GM23248 (cell line): Measurements from ENCODE around the gene FRMD1.

Experiments
- EZH2 ChIP-seq: fragments of 200-600 bp; sonication (generic); IDR thresholded peaks from 2 replicates; pipeline ENCODE4 v1.6.1; 2018; ENCODE audit warnings: antibody characterized with exemption, mild to moderate bottlenecking; ENCODE audit not compliant: insufficient read depth, poor library complexity, severe bottlenecking
- EZH2phosphoT487 ChIP-seq: fragments of 200-600 bp; sonication (generic); IDR thresholded peaks from 2 replicates; pipeline ENCODE4 v1.6.1; 2018; ENCODE audit warnings: antibody characterized with exemption, moderate library complexity, mild to moderate bottlenecking, low read depth; ENCODE audit not compliant: insufficient read depth

- no peak for TF ChIP-seq EZH2phosphoT487
- no peak for TF ChIP-seq EZH2
Measured at GRCh38 chr6:168037856-168038255, 41.2 kb downstream of the FRMD1 start.
